Measurements from ENCODE around the gene ANXA11.

Gene ANXA11

DNA sequence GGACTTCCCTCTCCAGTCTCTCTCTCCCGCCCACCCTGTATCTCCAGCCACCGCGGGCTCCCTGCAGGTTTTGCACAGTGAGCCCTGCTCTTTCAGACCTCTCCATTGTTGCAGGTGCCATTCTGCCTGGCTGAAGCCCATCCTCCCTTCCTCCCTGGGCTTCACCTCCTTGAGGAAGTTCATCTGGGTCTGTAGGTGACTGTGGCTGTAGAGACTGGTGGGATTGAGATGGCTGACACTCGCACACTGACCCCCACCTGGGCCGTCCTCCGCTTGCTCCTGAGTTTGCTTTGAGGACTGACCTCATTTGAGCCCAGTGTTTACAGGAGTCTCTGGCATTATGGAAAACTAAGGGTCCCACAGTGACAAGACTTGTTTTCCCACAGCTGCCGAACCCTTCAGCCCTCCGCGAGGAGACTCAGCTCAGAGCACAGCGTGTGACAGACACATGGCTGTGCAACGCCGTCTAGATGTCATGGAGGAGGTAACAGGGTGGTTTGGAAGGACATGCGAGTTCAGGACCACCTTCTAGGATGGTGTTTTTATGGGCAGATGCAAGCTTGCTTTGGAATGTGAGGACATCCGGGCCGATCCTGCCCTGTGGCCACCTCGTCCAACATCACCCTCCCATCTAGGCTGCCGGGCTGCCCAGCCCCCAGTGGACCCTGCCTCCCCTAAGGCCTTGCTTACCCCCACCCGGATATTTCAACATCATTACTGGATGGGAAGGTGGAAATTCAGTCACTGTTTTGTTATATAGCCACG, 63.5 kb downstream of the ANXA11 start:
- no peak overlapping the region for H2AFZ ChIP-seq
- no peaks in the 10 kb centered on the region for H3K36me3 ChIP-seq (ENCODE audit: control insufficient read depth, insufficient read depth, low read length)
- no peak overlapping the region for H3K4me3 ChIP-seq (ENCODE audit: low read depth, low read length)
- H3K4me2 ChIP-seq (ENCODE audit: low read length) = no peak overlapping the region
- H3K9me3 ChIP-seq (ENCODE audit: control insufficient read depth, low read length) = no peaks in the 10 kb centered on the region
- no peaks in the 10 kb centered on the region for H3K79me2 ChIP-seq
- no peaks in the 10 kb centered on the region for H3K27me3 ChIP-seq (ENCODE audit: control insufficient read depth, insufficient read depth, low read length)
- TF ChIP-seq, protein P1, sequence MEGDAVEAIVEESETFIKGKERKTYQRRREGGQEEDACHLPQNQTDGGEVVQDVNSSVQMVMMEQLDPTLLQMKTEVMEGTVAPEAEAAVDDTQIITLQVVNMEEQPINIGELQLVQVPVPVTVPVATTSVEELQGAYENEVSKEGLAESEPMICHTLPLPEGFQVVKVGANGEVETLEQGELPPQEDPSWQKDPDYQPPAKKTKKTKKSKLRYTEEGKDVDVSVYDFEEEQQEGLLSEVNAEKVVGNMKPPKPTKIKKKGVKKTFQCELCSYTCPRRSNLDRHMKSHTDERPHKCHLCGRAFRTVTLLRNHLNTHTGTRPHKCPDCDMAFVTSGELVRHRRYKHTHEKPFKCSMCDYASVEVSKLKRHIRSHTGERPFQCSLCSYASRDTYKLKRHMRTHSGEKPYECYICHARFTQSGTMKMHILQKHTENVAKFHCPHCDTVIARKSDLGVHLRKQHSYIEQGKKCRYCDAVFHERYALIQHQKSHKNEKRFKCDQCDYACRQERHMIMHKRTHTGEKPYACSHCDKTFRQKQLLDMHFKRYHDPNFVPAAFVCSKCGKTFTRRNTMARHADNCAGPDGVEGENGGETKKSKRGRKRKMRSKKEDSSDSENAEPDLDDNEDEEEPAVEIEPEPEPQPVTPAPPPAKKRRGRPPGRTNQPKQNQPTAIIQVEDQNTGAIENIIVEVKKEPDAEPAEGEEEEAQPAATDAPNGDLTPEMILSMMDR (IDR thresholded peaks at IDR 0.05) = no peak
- no peak overlapping the region for H3K9ac ChIP-seq
- H3K4me1 ChIP-seq = peaks cover 11% of the 10 kb centered on the region
- no peak overlapping the region for H3K27ac ChIP-seq

DNA sequence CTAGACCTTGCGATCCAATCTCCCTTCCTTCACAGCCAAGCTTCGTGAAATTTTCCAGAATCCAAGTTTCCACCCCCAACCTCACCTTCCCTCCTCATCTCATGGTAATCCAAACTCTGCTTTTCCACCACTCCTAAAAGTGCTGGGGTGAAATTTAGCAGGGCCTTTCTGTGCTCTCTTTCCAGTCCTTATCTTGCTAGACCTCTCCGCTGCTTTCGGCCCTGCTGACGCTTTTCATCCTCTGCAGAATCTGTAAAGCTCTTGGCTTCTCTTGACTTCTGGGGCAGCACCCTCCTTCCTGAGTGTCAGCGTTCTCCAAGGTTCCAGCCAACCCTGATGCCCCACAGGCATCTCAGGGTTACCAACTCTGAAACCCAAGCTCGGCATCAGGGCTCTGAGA, 65.1 kb downstream of the ANXA11 start:
- TF ChIP-seq, protein P1 (IDR thresholded peaks at IDR 0.05) = no peak

DNA sequence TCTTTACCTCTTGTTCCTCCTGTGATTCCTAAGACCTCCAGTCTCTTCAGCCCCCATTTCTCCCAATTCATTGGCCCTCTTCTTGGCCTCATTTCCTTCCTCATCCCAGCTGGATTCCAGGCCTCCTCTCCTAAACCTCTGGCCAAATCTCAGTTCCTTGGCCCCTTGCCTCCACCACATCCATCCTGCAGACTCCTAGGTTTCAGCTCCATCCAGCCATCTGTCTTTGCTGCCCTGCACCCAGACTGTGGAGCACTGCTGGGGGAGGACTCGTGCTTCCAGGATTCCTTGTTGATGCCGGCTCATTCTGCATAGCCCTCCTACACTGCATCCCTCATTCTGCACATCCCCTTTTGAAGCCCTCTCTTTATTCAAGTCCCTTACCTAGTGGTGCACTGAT, 66.1 kb downstream of the ANXA11 start:
- no peak overlapping the region for H3K27ac ChIP-seq

More for the DNA sequence above, 65.1 kb downstream of the ANXA11 start:
- H3K4me1 ChIP-seq = peaks cover 11% of the 10 kb centered on the region
- no peak overlapping the region for H2AFZ ChIP-seq
- H3K9ac ChIP-seq = no peak overlapping the region
- H3K27me3 ChIP-seq (ENCODE audit: control insufficient read depth, insufficient read depth, low read length) = no peaks in the 10 kb centered on the region
- no peaks in the 10 kb centered on the region for H3K36me3 ChIP-seq (ENCODE audit: control insufficient read depth, insufficient read depth, low read length)
- no peak overlapping the region for H3K27ac ChIP-seq
- H3K4me3 ChIP-seq (ENCODE audit: low read depth, low read length) = no peak overlapping the region
- no peak overlapping the region for H3K4me2 ChIP-seq (ENCODE audit: low read length)
- H3K79me2 ChIP-seq = no peaks in the 10 kb centered on the region
- no peaks in the 10 kb centered on the region for H3K9me3 ChIP-seq (ENCODE audit: control insufficient read depth, low read length)

DNA sequence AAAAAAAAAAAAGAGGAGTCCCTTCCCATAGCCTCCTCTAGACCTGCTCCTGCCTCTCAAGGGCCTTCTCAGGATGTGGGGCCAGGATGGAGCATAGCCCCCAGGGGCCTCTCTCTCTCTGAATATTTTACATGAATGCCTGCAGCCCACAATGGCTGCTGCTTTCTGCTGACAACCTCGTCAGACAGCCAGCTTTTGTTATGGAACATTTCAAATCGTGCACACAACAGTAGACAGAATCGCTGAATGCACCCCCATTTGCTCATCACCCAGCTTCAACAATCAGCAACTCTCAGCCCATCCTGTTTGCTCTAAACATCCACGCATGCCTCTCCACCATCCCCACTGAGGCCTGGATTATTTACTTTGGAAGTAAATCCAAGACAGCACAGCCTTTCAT, 67.4 kb downstream of the ANXA11 start:
- Histone ChIP-seq H3K9ac (no peak overlapping the region), H3K4me1 (peaks cover 4% of the 10 kb centered on the region), H3K79me2 (no peaks in the 10 kb centered on the region), H3K27me3 (ENCODE audit: control insufficient read depth, insufficient read depth, low read length) (no peaks in the 10 kb centered on the region), H3K4me3 (ENCODE audit: low read depth, low read length) (no peak overlapping the region), H2AFZ (no peak overlapping the region), H3K4me2 (ENCODE audit: low read length) (peak overlapping the region; percentile 11), H3K9me3 (ENCODE audit: control insufficient read depth, low read length) (no peaks in the 10 kb centered on the region), H3K36me3 (ENCODE audit: control insufficient read depth, insufficient read depth, low read length) (no peaks in the 10 kb centered on the region), H3K27ac (no peak overlapping the region)
- TF ChIP-seq, protein P1 (IDR thresholded peaks at IDR 0.05) = no peak

More for the DNA sequence above, 66.1 kb downstream of the ANXA11 start:
- H3K9me3 ChIP-seq (ENCODE audit: control insufficient read depth, low read length) = no peaks in the 10 kb centered on the region
- H3K27me3 ChIP-seq (ENCODE audit: control insufficient read depth, insufficient read depth, low read length) = no peaks in the 10 kb centered on the region
- no peak overlapping the region for H2AFZ ChIP-seq
- H3K4me1 ChIP-seq = peaks cover 8% of the 10 kb centered on the region
- H3K4me2 ChIP-seq (ENCODE audit: low read length) = no peak overlapping the region
- no peak overlapping the region for H3K9ac ChIP-seq
- no peaks in the 10 kb centered on the region for H3K79me2 ChIP-seq
- no peak overlapping the region for H3K4me3 ChIP-seq (ENCODE audit: low read depth, low read length)
- TF ChIP-seq, protein P1 (IDR thresholded peaks at IDR 0.05) = no peak
- H3K36me3 ChIP-seq (ENCODE audit: control insufficient read depth, insufficient read depth, low read length) = no peaks in the 10 kb centered on the region

Data from parathyroid adenoma (tissue), 2 donors.